Activated gamma-delta T cell treated with anti-CD3 and anti-CD28 coated beads, Interleukin-2, amount 50 U/mL, for 16 hours (primary cell): ENCODE measurements around the gene KAZN.

Source experiments
- DNase-seq: peaks from one replicate; pipeline ENCODE4 v3.0.0-alpha.2; 2020; ENCODE audit warnings: low read depth

The KAZN gene

DNA sequence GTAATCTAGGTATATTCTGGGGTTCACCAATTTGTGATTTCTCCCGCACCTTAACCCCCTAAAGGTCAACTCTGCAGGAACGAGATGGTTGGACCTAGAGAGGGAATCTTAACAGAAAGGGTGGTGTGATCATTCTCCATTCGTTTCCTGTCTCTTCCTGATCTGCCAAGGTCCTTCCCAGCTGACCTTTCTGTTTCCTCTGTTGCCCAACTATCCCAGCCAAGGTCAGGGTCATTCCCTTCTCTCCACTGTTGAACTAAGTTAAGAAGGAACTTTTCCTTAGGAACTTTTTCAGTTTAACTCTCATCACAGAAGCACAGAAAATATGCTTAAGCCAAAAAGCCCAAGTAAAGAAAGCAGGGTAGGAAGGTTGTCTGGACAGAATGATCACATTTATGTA is 49.3 kb downstream of the KAZN start:
- DNase-seq, result no peak

DNA sequence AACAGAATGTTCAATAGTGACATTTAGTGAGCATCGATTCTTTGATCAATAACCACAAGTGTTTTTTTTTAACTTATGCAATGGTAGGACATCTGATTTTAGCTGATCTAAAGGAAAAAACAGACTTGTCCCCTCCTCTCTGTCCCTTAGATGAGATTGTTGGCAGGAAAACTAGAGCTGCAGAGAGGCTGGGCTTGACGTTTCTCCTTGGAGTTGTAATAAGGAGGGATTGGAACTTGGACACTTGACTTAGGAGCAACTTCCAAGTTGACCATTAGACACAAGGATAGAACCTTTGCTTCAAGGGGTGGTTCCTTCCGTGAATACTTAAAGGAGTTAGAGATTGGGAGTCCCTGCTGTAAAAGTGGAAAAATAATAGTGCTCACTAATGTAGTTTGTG is 49.9 kb downstream of the KAZN start:
- no peak for DNase-seq

GRCh38 chr1:14648896-14649855 is 50.7 kb downstream of the KAZN start:
- no peak for DNase-seq

DNA sequence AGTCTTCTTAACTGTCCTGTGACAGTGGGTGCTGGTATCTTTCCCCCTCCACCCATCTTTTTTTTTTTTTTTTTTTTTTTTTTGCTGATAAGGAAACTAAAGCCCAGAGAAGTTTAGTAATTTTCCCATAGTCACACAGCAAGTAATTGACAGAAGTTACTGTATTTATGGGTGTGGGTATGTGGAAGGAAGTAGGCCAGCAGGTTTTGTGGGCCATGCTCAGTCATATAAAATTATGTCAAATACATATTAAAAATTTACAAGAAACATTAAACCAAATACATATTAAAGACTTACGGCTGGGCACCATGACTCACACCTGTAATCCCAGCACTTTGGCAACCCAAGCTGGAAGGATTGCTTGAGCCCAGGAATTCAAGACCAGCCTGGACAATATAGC is 51.5 kb downstream of the KAZN start:
- no peak for DNase-seq

- no peak for DNase-seq
Observed at GRCh38 chr1:14650951-14651350, 52.5 kb downstream of the KAZN start.

GRCh38 chr1:14652840-14653239 is 54.4 kb downstream of the KAZN start:
- no peak for DNase-seq

- no peak for DNase-seq
Observed at GRCh38 chr1:14653461-14653960, 55.0 kb downstream of the KAZN start.

GRCh38 chr1:14654554-14654953 is 56.1 kb downstream of the KAZN start:
- DNase-seq, result no peak

- no peak for DNase-seq
Observed at GRCh38 chr1:14655385-14655784, 56.9 kb downstream of the KAZN start.

- DNase-seq, result no peak
Observed at GRCh38 chr1:14656384-14656937, 58.0 kb downstream of the KAZN start.

- DNase-seq, result no peak
Observed at GRCh38 chr1:14658642-14659041, 60.2 kb downstream of the KAZN start.

DNA sequence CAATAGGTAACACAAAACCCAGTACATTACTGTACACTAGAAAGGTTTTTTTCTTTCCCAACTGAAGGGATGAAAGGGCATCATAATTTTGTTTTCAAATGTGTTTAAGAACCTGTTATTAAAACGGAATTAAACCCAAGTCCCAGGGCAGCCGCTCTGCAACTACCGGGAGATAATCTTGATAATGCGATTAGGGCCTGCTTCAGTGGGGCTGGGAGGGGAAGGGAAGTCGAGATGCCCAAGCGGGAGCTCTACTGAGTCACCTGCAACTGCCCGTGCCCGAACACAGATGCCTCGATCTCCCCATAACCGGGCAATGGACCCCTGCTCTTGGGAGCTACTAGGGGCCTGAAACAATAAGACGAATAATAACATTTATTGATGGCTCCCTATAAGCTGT is 61.4 kb downstream of the KAZN start:
- no peak for DNase-seq

- DNase-seq, result no peak
Observed at GRCh38 chr1:14660801-14661200, 62.3 kb downstream of the KAZN start.

DNA sequence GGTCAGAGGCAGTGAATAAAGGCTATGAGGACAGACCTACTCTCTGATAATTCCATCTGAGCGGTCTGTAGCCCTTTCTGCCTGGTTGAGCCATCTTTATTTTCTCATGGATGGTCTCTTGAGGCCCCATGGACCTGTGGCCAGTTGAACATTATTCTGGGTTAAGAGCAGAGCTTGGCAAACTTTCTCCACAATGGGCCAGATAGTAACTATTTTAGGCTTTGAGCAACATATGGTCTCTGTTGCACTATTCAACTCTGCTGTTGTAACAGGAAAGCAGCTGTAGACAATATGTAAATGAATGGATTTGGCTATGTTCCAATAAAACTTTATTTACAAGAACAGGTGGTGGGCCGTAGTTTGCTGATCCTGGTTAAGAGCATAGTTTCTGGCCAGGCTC is 62.7 kb downstream of the KAZN start:
- no peak for DNase-seq

- DNase-seq, result no peak
Observed at GRCh38 chr1:14662116-14662515, 63.6 kb downstream of the KAZN start.

GRCh38 chr1:14663773-14664172 is 65.3 kb downstream of the KAZN start:
- DNase-seq, result no peak

DNA sequence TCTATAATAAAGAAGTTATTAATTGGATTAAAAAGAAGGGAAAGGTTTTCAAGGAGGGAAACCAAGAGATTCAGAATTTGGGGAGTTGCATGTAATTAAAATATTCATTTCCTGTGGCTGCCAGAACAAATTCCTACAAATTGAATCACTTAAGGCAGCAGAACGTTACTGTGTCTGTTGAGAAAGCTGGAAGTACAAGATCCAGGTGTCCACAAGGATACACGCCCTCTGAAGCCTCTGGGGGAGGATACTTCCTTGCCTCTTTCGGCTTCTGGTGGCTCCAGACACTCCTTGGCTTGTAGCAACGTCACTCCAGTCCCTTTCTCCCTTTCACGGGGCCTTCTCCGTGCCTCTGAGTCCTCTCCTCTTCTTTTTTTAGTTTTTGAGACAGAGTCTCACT is 67.9 kb downstream of the KAZN start:
- DNase-seq, result no peak

DNA sequence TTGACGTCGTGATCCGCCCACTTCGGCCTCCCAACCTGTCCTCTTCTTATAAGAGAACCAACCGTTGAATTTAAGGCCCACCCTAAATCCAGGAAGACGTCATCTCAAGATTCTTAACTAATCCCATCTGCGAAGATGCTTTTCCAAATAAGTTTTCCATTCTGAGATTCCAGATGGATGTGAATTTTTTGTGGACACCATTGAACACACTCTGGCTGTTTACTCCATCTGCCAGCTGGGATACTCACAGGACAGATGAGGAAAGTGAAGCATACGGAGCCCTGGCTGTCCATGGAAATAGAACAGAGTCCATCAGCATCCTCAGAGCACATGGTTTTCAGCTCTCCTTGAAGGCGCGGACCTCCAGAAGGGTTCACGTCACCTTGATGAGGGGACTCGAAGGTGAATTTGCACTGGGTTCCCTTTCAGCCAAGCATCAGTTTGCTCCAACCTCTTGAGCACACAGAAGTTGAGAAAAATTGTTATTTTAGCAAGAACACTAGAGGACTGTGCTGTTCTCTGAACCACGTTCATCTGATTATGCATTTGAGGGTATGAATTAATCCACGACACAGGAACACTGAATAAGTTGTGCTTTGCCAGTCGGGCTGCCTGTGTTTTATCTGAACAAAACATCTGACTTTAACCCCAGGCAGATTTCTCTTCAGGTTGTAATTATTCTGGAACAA is 68.6 kb downstream of the KAZN start:
- DNase-seq, result no peak

GRCh38 chr1:14667651-14667984 is 69.1 kb downstream of the KAZN start:
- no peak for DNase-seq

- DNase-seq, result no peak
Observed at GRCh38 chr1:14668538-14668937, 70.1 kb downstream of the KAZN start.

GRCh38 chr1:14672005-14672404 is 73.5 kb downstream of the KAZN start:
- no peak for DNase-seq

DNA sequence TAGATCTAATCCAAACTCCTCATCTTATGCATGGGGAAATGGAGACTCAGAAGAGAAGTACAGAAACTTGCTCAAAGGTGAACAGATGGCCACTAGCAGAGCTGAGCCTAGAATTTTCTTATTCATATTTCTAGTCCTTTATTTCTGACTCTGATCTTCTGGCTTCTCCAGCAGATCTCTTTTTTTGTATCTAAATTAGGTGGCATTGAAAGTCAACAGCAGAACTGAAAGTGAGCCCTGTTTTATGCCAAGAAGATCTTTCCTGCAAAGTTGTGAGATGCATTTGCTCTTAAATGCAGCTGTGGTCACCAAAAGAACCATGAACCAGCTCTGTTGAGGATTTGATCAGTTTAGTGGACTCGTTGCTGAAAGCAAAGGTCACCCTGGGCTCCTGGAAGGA is 75.5 kb downstream of the KAZN start:
- no peak for DNase-seq

GRCh38 chr1:14676400-14676799 is 77.9 kb downstream of the KAZN start:
- DNase-seq, result no peak
